ENCODE results near the gene MEGF9.
A peak's percentile ranks its signal among the peaks of the same experiment; 100 is the strongest.

MEGF9 gene

GRCh38 chr9:120677965-120678364 is 36.3 kb downstream of the MEGF9 start:
- no peak for TF ChIP-seq CTCF (IDR thresholded peaks at IDR 0.05; ENCODE audit: insufficient read depth, low read length)
- no peak for TF ChIP-seq GABPA (IDR thresholded peaks at IDR 0.05; ENCODE audit: low read depth)
- TF ChIP-seq REST (IDR thresholded peaks at IDR 0.05; ENCODE audit: insufficient replicate concordance, low read depth), result no peak
- TF ChIP-seq SPI1 (IDR thresholded peaks at IDR 0.05; ENCODE audit: borderline replicate concordance, low read depth), result no peak
- TF ChIP-seq POLR2AphosphoS5 (IDR thresholded peaks at IDR 0.05; ENCODE audit: low read depth), result no peak
- H3K27me3 ChIP-seq (ENCODE audit: insufficient read depth, poor library complexity, severe bottlenecking), result no peaks in the 10 kb centered on the region
- H3K4me3 ChIP-seq (replicated peaks; ENCODE audit: insufficient read depth, low read length), result no peak overlapping the region
- H3K27ac ChIP-seq (replicated peaks), result no peak overlapping the region
- DNase-seq (ENCODE audit: low read depth in 1 of 2, low spot score in 1 of 2), result no peak

GRCh38 chr9:120676767-120677402 is 37.4 kb downstream of the MEGF9 start:
- peak in 1 of 2 experiments; percentile 72 for DNase-seq (ENCODE audit: low read depth in 1 of 2, low spot score in 1 of 2)
- TF ChIP-seq REST (IDR thresholded peaks at IDR 0.05; ENCODE audit: insufficient replicate concordance, low read depth) (no peak), CTCF (IDR thresholded peaks at IDR 0.05; ENCODE audit: insufficient read depth, low read length) (no peak), SPI1 (IDR thresholded peaks at IDR 0.05; ENCODE audit: borderline replicate concordance, low read depth) (peak; percentile 91)
- H3K27ac ChIP-seq (replicated peaks), result peak overlapping the region; percentile 58
- no peak overlapping the region for H3K4me3 ChIP-seq (replicated peaks; ENCODE audit: insufficient read depth, low read length)
- H3K27me3 ChIP-seq (ENCODE audit: insufficient read depth, poor library complexity, severe bottlenecking), result no peaks in the 10 kb centered on the region

- Histone ChIP-seq H3K4me3 (replicated peaks; ENCODE audit: insufficient read depth, low read length) (no peak overlapping the region), H3K27ac (replicated peaks) (no peak overlapping the region), H3K27me3 (ENCODE audit: insufficient read depth, poor library complexity, severe bottlenecking) (no peaks in the 10 kb centered on the region)
- no peak for DNase-seq (ENCODE audit: low read depth in 1 of 2, low spot score in 1 of 2)
- TF ChIP-seq POLR2AphosphoS5 (IDR thresholded peaks at IDR 0.05; ENCODE audit: low read depth) (no peak), CTCF (IDR thresholded peaks at IDR 0.05; ENCODE audit: insufficient read depth, low read length) (no peak), GABPA (IDR thresholded peaks at IDR 0.05; ENCODE audit: low read depth) (no peak), SPI1 (IDR thresholded peaks at IDR 0.05; ENCODE audit: borderline replicate concordance, low read depth) (no peak), REST (IDR thresholded peaks at IDR 0.05; ENCODE audit: insufficient replicate concordance, low read depth) (no peak)
Observed at GRCh38 chr9:120668399-120668798, 45.9 kb downstream of the MEGF9 start.

Data from HL-60 (cell line).